ENCODE results near the gene SEMA4B. TPM values are rescaled to one million over a fixed set of nuclear protein-coding genes. Genes with fewer than 3 reads are reported as not detected.

SEMA4B gene
- total and polyA plus RNA-seq, 9 of the 15 experiments (the other 6 are each of a cell fraction or from before 2014, with no cell fraction given): 1.3 to 33.6 (median 11.0) TPM

DNA sequence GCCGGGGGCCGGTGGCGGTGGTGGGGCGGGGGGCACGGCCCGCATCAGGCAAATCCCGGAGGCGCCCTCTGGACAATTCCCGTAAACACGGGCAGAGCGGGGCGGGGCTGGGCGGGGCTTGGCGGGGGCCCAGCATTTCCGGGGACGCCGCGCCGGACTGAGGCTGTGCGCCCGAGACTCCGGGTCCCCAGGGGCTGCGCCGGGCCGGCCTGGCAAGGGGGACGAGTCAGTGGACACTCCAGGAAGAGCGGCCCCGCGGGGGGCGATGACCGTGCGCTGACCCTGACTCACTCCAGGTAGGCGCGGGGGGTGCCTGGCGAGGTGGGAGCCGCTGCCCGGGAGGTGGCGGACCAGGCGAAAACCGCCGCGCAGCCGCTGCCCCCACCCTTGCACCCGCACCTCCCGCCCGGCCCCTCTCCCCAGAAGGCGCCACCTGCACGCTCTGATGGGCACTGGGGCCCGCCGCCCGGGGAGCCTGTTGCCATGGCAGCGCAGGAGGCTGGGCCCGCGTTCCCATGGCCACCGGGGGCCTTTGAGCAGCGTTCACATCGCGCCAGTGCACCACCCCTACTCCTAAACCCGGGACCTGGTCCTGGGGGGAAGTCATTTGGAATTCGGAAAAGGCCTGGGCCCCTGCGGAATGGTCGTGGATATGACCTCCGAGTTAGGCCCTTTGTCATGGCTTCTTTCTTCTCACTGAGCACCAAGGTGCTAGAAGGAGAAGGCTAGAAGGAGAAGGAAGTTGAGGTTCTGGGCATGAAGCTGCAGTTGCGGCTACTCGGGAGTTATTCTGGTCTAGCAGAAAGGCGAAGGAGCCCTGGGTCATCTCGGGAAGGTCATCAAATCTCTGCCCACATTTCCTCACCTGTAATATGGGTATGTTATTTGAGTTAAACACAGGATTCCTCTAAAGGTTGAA, 16.1 kb upstream of the SEMA4B start (continued):
- TF ChIP-seq, protein P1, sequence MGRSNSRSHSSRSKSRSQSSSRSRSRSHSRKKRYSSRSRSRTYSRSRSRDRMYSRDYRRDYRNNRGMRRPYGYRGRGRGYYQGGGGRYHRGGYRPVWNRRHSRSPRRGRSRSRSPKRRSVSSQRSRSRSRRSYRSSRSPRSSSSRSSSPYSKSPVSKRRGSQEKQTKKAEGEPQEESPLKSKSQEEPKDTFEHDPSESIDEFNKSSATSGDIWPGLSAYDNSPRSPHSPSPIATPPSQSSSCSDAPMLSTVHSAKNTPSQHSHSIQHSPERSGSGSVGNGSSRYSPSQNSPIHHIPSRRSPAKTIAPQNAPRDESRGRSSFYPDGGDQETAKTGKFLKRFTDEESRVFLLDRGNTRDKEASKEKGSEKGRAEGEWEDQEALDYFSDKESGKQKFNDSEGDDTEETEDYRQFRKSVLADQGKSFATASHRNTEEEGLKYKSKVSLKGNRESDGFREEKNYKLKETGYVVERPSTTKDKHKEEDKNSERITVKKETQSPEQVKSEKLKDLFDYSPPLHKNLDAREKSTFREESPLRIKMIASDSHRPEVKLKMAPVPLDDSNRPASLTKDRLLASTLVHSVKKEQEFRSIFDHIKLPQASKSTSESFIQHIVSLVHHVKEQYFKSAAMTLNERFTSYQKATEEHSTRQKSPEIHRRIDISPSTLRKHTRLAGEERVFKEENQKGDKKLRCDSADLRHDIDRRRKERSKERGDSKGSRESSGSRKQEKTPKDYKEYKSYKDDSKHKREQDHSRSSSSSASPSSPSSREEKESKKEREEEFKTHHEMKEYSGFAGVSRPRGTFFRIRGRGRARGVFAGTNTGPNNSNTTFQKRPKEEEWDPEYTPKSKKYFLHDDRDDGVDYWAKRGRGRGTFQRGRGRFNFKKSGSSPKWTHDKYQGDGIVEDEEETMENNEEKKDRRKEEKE (IDR thresholded peaks at IDR 0.05; ENCODE audit: borderline replicate concordance in 1 of 2, control insufficient read depth in 1 of 2, low read depth in 2 of 2, low read length in 1 of 2): no peak
- TF ChIP-seq ZNF584 (CRISPR knock-in tag; IDR thresholded peaks at IDR 0.05; ENCODE audit: low read depth): no peak
- TF ChIP-seq ZNF146 (CRISPR knock-in tag; IDR thresholded peaks at IDR 0.05; ENCODE audit: unreplicated experiment): no peak
- TF ChIP-seq CCNT2 (IDR thresholded peaks at IDR 0.05; ENCODE audit: borderline replicate concordance, extremely low read depth, insufficient read length, low read depth, low read length): peak; percentile 52
- peak; percentile 87 for TF ChIP-seq BMI1 (IDR thresholded peaks at IDR 0.05; ENCODE audit: low read length)
- no peak for TF ChIP-seq ZNF184 (CRISPR knock-in tag; IDR thresholded peaks at IDR 0.05)
- TF ChIP-seq ESRRA (IDR thresholded peaks at IDR 0.05; ENCODE audit: borderline replicate concordance, low read depth): 0 out of 2 replicates have a peak, but pooled peaks have one; percentile 58
- TF ChIP-seq PHF8 (IDR thresholded peaks at IDR 0.05; ENCODE audit: borderline replicate concordance, low read length): peak; percentile 60; the same call in 1 of the 2 replicates
- TF ChIP-seq MYC (IDR thresholded peaks at IDR 0.05; ENCODE audit: low read depth, low read length): no peak; the same call in 1 of the 2 replicates
- no peak for TF ChIP-seq MYC (CRISPR knock-in tag; IDR thresholded peaks at IDR 0.05; ENCODE audit: borderline replicate concordance, low read depth)
- no peak for TF ChIP-seq EWSR1 (IDR thresholded peaks at IDR 0.05; ENCODE audit: borderline replicate concordance, low read depth, partially characterized antibody)
- TF ChIP-seq, protein P2, sequence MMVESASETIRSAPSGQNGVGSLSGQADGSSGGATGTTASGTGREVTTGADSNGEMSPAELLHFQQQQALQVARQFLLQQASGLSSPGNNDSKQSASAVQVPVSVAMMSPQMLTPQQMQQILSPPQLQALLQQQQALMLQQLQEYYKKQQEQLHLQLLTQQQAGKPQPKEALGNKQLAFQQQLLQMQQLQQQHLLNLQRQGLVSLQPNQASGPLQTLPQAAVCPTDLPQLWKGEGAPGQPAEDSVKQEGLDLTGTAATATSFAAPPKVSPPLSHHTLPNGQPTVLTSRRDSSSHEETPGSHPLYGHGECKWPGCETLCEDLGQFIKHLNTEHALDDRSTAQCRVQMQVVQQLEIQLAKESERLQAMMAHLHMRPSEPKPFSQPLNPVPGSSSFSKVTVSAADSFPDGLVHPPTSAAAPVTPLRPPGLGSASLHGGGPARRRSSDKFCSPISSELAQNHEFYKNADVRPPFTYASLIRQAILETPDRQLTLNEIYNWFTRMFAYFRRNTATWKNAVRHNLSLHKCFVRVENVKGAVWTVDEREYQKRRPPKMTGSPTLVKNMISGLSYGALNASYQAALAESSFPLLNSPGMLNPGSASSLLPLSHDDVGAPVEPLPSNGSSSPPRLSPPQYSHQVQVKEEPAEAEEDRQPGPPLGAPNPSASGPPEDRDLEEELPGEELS (CRISPR knock-in tag; IDR thresholded peaks at IDR 0.05; ENCODE audit: borderline replicate concordance): no peak
- TF ChIP-seq MYNN (IDR thresholded peaks at IDR 0.05): peak; percentile 91
- peak; percentile 75 for TF ChIP-seq MYNN (CRISPR knock-in tag; IDR thresholded peaks at IDR 0.05)
- TF ChIP-seq JUNB (CRISPR knock-in tag; conservative IDR thresholded peaks at IDR 0.05): no peak
- no peak for TF ChIP-seq ZNF224 (CRISPR knock-in tag; IDR thresholded peaks at IDR 0.05)
- 0 out of 2 replicates have a peak, but pooled peaks have one; percentile 56 for TF ChIP-seq HNRNPL (IDR thresholded peaks at IDR 0.05; ENCODE audit: low read depth, low read length)
- TF ChIP-seq, protein P3, sequence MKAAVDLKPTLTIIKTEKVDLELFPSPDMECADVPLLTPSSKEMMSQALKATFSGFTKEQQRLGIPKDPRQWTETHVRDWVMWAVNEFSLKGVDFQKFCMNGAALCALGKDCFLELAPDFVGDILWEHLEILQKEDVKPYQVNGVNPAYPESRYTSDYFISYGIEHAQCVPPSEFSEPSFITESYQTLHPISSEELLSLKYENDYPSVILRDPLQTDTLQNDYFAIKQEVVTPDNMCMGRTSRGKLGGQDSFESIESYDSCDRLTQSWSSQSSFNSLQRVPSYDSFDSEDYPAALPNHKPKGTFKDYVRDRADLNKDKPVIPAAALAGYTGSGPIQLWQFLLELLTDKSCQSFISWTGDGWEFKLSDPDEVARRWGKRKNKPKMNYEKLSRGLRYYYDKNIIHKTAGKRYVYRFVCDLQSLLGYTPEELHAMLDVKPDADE (conservative IDR thresholded peaks at IDR 0.05; ENCODE audit: control insufficient read depth, low read depth, low read length): 0 out of 2 replicates have a peak, but pooled peaks have one; percentile 35
- 0 out of 2 replicates have a peak, but pooled peaks have one; percentile 7 for TF ChIP-seq MBD2 (IDR thresholded peaks at IDR 0.05; ENCODE audit: borderline replicate concordance, low read depth)
- no peak for TF ChIP-seq PML (IDR thresholded peaks at IDR 0.05; ENCODE audit: low read length)
- TF ChIP-seq NR3C1 (CRISPR knock-in tag; IDR thresholded peaks at IDR 0.05): no peak
